K562 (cell line): ENCODE data around the gene DNM1. TPM values are rescaled to one million over a fixed set of nuclear protein-coding genes. Genes with fewer than 3 reads are reported as not detected.

ENCODE experiments used
- ATF7 ChIP-seq: fragments of 450-650 bp; IDR thresholded peaks from 2 replicates; pipeline ENCODE4 v1.7.1; 2014; ENCODE audit warnings: mild to moderate bottlenecking, moderate library complexity
- BCL6 ChIP-seq: fragments of 250-450 bp; sonication (Bioruptor Pico); IDR thresholded peaks from 2 replicates; pipeline ENCODE4 v1.4.0; 2020
- CEBPB ChIP-seq: fragments of 450-650 bp; IDR thresholded peaks from 2 replicates; pipeline ENCODE4 v1.6.1; 2016; ENCODE audit warnings: missing genetic modification characterization, missing compliant biosample characterization
- FOXJ2 ChIP-seq: fragments of 200-800 bp; sonication (Bioruptor generic); IDR thresholded peaks from 2 replicates; pipeline ENCODE4 v1.6.1; 2016; ENCODE audit warnings: missing genetic modification characterization, missing compliant biosample characterization
- GABPB1 ChIP-seq: sonication (generic); formaldehyde crosslinking; IDR thresholded peaks from 2 replicates; pipeline ENCODE4 v1.8.0; 2022; ENCODE audit warnings: mild to moderate bottlenecking, missing genetic modification reagents
- HNRNPLL ChIP-seq: fragments of 200-400 bp; formaldehyde crosslinking; IDR thresholded peaks from 2 replicates; pipeline ENCODE4 v1.6.1; 2017; ENCODE audit warnings: low read length, low read depth, mild to moderate bottlenecking; ENCODE audit not compliant: poor library complexity, severe bottlenecking
- JUN ChIP-seq, 2 experiments: sonication (generic) in 1 of 2; formaldehyde crosslinking in 1 of 2; IDR thresholded peaks; 2 replicates each; pipeline versions ENCODE4 v1.6.1 to v1.8.0; 2012 to 2022; ENCODE audit warnings: borderline replicate concordance in 2 of 2, mild to moderate bottlenecking in 2 of 2, improper control_type of control experiment in 1 of 2, low read depth in 1 of 2, low read length in 1 of 2, missing genetic modification reagents in 1 of 2
- KLF6 ChIP-seq: fragments of 250-450 bp; sonication (Bioruptor Pico); IDR thresholded peaks from 2 replicates; pipeline ENCODE4 v1.4.0; 2020; ENCODE audit warnings: mild to moderate bottlenecking, moderate library complexity, borderline replicate concordance
- PCBP2 ChIP-seq: fragments of 200-400 bp; formaldehyde crosslinking; IDR thresholded peaks from 2 replicates; pipeline ENCODE4 v1.6.1; 2018; ENCODE audit warnings: low read length, low read depth, mild to moderate bottlenecking, moderate library complexity; ENCODE audit not compliant: poor library complexity, severe bottlenecking
- POLR2H ChIP-seq: IDR thresholded peaks from 2 replicates; pipeline ENCODE4 v1.6.1; 2016; ENCODE audit warnings: missing genetic modification characterization, low read depth, mild to moderate bottlenecking, control low read depth, missing compliant biosample characterization, moderate library complexity
- RBBP5 ChIP-seq: fragments of 200-600 bp; sonication (generic); IDR thresholded peaks from 2 replicates; pipeline ENCODE4 v1.6.1; 2012; ENCODE audit warnings: borderline replicate concordance, mild to moderate bottlenecking, low read length, control low read depth, inconsistent platforms; ENCODE audit not compliant: insufficient read depth, poor library complexity, severe bottlenecking
- RBM34 ChIP-seq: fragments of 200-400 bp; formaldehyde crosslinking; IDR thresholded peaks from 2 replicates; pipeline ENCODE4 v1.6.1; 2018; ENCODE audit warnings: low read length, borderline replicate concordance; ENCODE audit not compliant: insufficient read depth
- TEAD4 ChIP-seq, 2 experiments: sonication (generic) in 1 of 2; formaldehyde crosslinking in 1 of 2; IDR thresholded peaks; 2 replicates each; pipeline versions ENCODE4 v1.6.1 to v1.8.0; 2012 to 2022; ENCODE audit warnings: borderline replicate concordance in 1 of 2, inconsistent platforms in 1 of 2, low read length in 1 of 2, mild to moderate bottlenecking in 1 of 2, missing genetic modification reagents in 1 of 2
- ZBED1 ChIP-seq: IDR thresholded peaks from 2 replicates; pipeline ENCODE4 v1.6.1; 2014
- ZNF445 ChIP-seq: fragments of 250-450 bp; sonication (Bioruptor Pico); IDR thresholded peaks from 2 replicates; pipeline ENCODE4 v1.4.0; 2020; ENCODE audit warnings: low read depth, mild to moderate bottlenecking, moderate library complexity
- ZNF76 ChIP-seq: fragments of 250-450 bp; sonication (Bioruptor Pico); IDR thresholded peaks from 2 replicates; pipeline ENCODE4 v1.4.0; 2020; ENCODE audit warnings: mild to moderate bottlenecking, moderate library complexity, borderline replicate concordance
- polyA plus RNA-seq, 8 experiments: library from polyadenylated mRNA; depleted of rRNA in 4 of 8; stranded (reverse) in 5 of 8; unstranded in 3 of 8; fragments of >200 nt; fragmentation: Nextera tagmentation in 2 of 8; fragmentation: Illumina TruSeq in 1 of 8; extraction: Ambion mirVana in 2 of 8; extraction: Trizol in 1 of 8; gene quantifications; 2 replicates each; pipeline versions ENCODE4 v1.2.1 to v1.2.3, GENCODE V29; 2011 to 2014; ENCODE audit warnings: inconsistent platforms in 1 of 8, missing spikeins in 1 of 8
- total RNA-seq, 7 experiments: library from RNA; depleted of rRNA in 6 of 7; stranded (reverse); fragments of >200 nt in 6 of 7; fragmentation: Illumina TruSeq in 2 of 7; extraction: Trizol in 2 of 7; gene quantifications; 2 replicates each; pipeline versions ENCODE4 v1.2.1 to v1.2.3, GENCODE V29; 2011 to 2021; ENCODE audit warnings: low replicate concordance in 1 of 7
- TF ChIP-seq, protein P1 (sequence below): fragments of 450-650 bp; IDR thresholded peaks from 2 replicates; pipeline ENCODE4 v1.6.1; 2016; ENCODE audit warnings: mild to moderate bottlenecking
- TF ChIP-seq, protein P2 (sequence below): fragments of 450-650 bp; IDR thresholded peaks from 2 replicates; pipeline ENCODE4 v1.6.1; 2017; ENCODE audit warnings: mild to moderate bottlenecking, moderate library complexity
- TF ChIP-seq, protein P3 (sequence below): fragments of 150-350 bp; IDR thresholded peaks from 2 replicates; pipeline ENCODE4 v1.6.1; 2014; ENCODE audit warnings: low read depth, mild to moderate bottlenecking, low read length, borderline replicate concordance

DNM1 gene
- total and polyA plus RNA-seq, 9 of the 15 experiments (the other 6 are each of a cell fraction or from before 2014, with no cell fraction given) = 0.39 to 23.1 (median 9.1) TPM

DNA sequence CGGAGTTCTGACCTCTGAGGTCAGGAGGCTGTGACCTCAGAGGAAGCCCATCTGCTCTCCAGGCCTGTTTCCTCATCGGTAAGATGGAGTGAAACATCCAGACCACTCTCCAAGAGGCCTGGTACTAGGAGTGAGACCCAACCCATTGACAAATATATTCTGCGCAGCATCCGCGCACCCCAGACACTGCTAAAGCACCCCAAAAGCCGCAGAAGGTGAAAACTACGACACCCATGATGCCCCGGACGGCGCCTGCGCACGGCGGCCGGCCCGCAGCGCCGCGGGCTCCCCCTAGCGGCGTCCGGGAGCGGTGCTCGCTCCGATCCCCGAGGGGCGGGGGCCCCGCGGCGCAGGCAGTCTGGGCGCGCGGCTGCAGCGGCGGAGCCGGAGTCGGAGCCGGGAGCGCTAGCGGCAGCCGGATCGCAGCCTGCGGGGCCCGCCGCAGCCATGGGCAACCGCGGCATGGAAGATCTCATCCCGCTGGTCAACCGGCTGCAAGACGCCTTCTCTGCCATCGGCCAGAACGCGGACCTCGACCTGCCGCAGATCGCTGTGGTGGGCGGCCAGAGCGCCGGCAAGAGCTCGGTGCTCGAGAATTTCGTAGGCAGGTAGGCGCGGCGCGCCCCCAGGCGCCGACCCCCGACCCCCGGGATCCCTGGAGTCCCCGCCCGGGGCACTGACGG, at the start of gene DNM1 (continued):
- TF ChIP-seq ZNF445 (CRISPR knock-in tag) (0 out of 2 replicates have a peak, but pooled peaks have one; percentile 30), ZBED1 (no peak), KLF6 (peak; percentile 52; the same call in 1 of the 2 replicates), RBM34 (no peak), ZNF76 (CRISPR knock-in tag) (peak; percentile 70; the same call in 1 of the 2 replicates), TEAD4 (IDR thresholded peaks at IDR 0.05; ENCODE audit: low read length) (no peak), TEAD4 (CRISPR knock-in tag; IDR thresholded peaks at IDR 0.05; ENCODE audit: borderline replicate concordance) (no peak), ATF7 (peak; percentile 91), BCL6 (CRISPR knock-in tag) (0 out of 2 replicates have a peak, but pooled peaks have one; percentile 42), GABPB1 (CRISPR knock-in tag) (no peak), HNRNPLL (peak; percentile 55), PCBP2 (no peak), RBBP5 (peak; percentile 82), CEBPB (tag) (no peak), POLR2H (tag) (no peak), JUN (IDR thresholded peaks at IDR 0.05; ENCODE audit: borderline replicate concordance, low read depth, low read length) (peak; percentile 65; the same call in 1 of the 2 replicates), JUN (CRISPR knock-in tag; IDR thresholded peaks at IDR 0.05; ENCODE audit: borderline replicate concordance) (no peak), FOXJ2 (tag) (no peak)
- TF ChIP-seq, protein P1, sequence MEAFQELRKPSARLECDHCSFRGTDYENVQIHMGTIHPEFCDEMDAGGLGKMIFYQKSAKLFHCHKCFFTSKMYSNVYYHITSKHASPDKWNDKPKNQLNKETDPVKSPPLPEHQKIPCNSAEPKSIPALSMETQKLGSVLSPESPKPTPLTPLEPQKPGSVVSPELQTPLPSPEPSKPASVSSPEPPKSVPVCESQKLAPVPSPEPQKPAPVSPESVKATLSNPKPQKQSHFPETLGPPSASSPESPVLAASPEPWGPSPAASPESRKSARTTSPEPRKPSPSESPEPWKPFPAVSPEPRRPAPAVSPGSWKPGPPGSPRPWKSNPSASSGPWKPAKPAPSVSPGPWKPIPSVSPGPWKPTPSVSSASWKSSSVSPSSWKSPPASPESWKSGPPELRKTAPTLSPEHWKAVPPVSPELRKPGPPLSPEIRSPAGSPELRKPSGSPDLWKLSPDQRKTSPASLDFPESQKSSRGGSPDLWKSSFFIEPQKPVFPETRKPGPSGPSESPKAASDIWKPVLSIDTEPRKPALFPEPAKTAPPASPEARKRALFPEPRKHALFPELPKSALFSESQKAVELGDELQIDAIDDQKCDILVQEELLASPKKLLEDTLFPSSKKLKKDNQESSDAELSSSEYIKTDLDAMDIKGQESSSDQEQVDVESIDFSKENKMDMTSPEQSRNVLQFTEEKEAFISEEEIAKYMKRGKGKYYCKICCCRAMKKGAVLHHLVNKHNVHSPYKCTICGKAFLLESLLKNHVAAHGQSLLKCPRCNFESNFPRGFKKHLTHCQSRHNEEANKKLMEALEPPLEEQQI = no peak
- TF ChIP-seq, protein P2, sequence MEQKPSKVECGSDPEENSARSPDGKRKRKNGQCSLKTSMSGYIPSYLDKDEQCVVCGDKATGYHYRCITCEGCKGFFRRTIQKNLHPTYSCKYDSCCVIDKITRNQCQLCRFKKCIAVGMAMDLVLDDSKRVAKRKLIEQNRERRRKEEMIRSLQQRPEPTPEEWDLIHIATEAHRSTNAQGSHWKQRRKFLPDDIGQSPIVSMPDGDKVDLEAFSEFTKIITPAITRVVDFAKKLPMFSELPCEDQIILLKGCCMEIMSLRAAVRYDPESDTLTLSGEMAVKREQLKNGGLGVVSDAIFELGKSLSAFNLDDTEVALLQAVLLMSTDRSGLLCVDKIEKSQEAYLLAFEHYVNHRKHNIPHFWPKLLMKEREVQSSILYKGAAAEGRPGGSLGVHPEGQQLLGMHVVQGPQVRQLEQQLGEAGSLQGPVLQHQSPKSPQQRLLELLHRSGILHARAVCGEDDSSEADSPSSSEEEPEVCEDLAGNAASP = no peak
- TF ChIP-seq, protein P3, sequence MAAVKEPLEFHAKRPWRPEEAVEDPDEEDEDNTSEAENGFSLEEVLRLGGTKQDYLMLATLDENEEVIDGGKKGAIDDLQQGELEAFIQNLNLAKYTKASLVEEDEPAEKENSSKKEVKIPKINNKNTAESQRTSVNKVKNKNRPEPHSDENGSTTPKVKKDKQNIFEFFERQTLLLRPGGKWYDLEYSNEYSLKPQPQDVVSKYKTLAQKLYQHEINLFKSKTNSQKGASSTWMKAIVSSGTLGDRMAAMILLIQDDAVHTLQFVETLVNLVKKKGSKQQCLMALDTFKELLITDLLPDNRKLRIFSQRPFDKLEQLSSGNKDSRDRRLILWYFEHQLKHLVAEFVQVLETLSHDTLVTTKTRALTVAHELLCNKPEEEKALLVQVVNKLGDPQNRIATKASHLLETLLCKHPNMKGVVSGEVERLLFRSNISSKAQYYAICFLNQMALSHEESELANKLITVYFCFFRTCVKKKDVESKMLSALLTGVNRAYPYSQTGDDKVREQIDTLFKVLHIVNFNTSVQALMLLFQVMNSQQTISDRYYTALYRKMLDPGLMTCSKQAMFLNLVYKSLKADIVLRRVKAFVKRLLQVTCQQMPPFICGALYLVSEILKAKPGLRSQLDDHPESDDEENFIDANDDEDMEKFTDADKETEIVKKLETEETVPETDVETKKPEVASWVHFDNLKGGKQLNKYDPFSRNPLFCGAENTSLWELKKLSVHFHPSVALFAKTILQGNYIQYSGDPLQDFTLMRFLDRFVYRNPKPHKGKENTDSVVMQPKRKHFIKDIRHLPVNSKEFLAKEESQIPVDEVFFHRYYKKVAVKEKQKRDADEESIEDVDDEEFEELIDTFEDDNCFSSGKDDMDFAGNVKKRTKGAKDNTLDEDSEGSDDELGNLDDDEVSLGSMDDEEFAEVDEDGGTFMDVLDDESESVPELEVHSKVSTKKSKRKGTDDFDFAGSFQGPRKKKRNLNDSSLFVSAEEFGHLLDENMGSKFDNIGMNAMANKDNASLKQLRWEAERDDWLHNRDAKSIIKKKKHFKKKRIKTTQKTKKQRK = no peak
